Keratinocyte (primary cell): ENCODE measurements around the gene CRLF2. TPM values are rescaled to one million over a fixed set of nuclear protein-coding genes. Genes with fewer than 3 reads are reported as not detected.

Experiments used
- DNase-seq: peaks from one replicate; pipeline ENCODE4 v3.0.0-alpha.2; 2011; ENCODE audit warnings: low read depth, missing footprints, low spot score
- FAIRE-seq: peaks from 2 replicates; lab custom pipeline; 2011; peaks lifted over from hg19 to GRCh38; lab: Jason Lieb, UNC
- H2AFZ ChIP-seq: 2 replicates; pipeline ENCODE4 v1.6.0; 2012; ENCODE audit warnings: low read length, control low read depth, inconsistent platforms; ENCODE audit not compliant: control insufficient read depth
- H3K27ac ChIP-seq: 2 replicates; pipeline ENCODE4 v1.5.1; 2011; ENCODE audit warnings: low read length; ENCODE audit not compliant: control insufficient read depth, insufficient read depth
- H3K27me3 ChIP-seq: 3 replicates; pipeline ENCODE4 v1.6.0; 2011; ENCODE audit warnings: low read length; ENCODE audit not compliant: control insufficient read depth, insufficient read depth; ENCODE audit errors: extremely low read depth
- H3K36me3 ChIP-seq, 2 experiments: 2 replicates in 1 of 2; 3 replicates in 1 of 2; pipeline ENCODE4 v1.5.1; 2011; ENCODE audit warnings: low read length in 2 of 2, mild to moderate bottlenecking in 1 of 2; ENCODE audit not compliant: control insufficient read depth in 2 of 2, insufficient read depth in 2 of 2; ENCODE audit errors: extremely low read depth in 1 of 2
- H3K4me1 ChIP-seq: 3 replicates; pipeline ENCODE4 v1.5.1; 2011; ENCODE audit warnings: low read length; ENCODE audit not compliant: control insufficient read depth, insufficient read depth; ENCODE audit errors: extremely low read depth
- H3K4me2 ChIP-seq: 3 replicates; pipeline ENCODE4 v1.6.0; 2011; ENCODE audit warnings: low read depth, low read length; ENCODE audit not compliant: control insufficient read depth, insufficient read depth; ENCODE audit errors: extremely low read depth
- H3K4me3 ChIP-seq, 3 experiments: fragments of 200-600 bp in 1 of 3; sonication (generic) in 1 of 3; 2 replicates in 2 of 3; 3 replicates in 1 of 3; pipeline ENCODE4 v1.5.1; 2011 to 2016; ENCODE audit warnings: low read length in 3 of 3, mild to moderate bottlenecking in 3 of 3, control low read depth in 2 of 3, inconsistent platforms in 1 of 3, low read depth in 1 of 3, mixed read lengths in 1 of 3, mixed run types in 1 of 3, moderate library complexity in 1 of 3; ENCODE audit not compliant: control insufficient read depth in 2 of 3, insufficient read depth in 2 of 3; ENCODE audit errors: extremely low read depth in 1 of 3
- H3K79me2 ChIP-seq: 2 replicates; pipeline ENCODE4 v1.6.0; 2012; ENCODE audit warnings: low read length; ENCODE audit not compliant: control insufficient read depth, insufficient read depth
- H3K9ac ChIP-seq: 3 replicates; pipeline ENCODE4 v1.6.0; 2011; ENCODE audit warnings: low read length; ENCODE audit not compliant: control insufficient read depth, insufficient read depth; ENCODE audit errors: extremely low read depth
- H3K9me1 ChIP-seq: 3 replicates; pipeline ENCODE4 v1.6.0; 2011; ENCODE audit warnings: low read length; ENCODE audit not compliant: control insufficient read depth, insufficient read depth; ENCODE audit errors: extremely low read depth
- H3K9me3 ChIP-seq: 2 replicates; pipeline ENCODE4 v1.5.1; 2012; ENCODE audit warnings: low read depth, low read length; ENCODE audit not compliant: control insufficient read depth
- H4K20me1 ChIP-seq: 3 replicates; pipeline ENCODE4 v1.6.0; 2011; ENCODE audit warnings: low read length; ENCODE audit not compliant: control insufficient read depth, insufficient read depth; ENCODE audit errors: extremely low read depth
- EZH2 ChIP-seq: IDR thresholded peaks from one replicate; pipeline ENCODE4 v1.6.1; 2012; ENCODE audit warnings: inconsistent platforms, mild to moderate bottlenecking, low read length, moderate library complexity
- dilution Hi-C: fragments of 300-500 bp; cut with MboI; formaldehyde crosslinking; loops from one replicate; pipeline ENCODE4 v1.7.0; 2020; ENCODE audit warnings: low sequenced_read_pairs; ENCODE audit not compliant: extremely low pct_ligation_motif_present
- polyA plus RNA-seq, 5 experiments: library from polyadenylated mRNA; depleted of rRNA in 3 of 5; stranded (reverse) in 3 of 5; stranded (forward) in 1 of 5; unstranded in 1 of 5; fragments of >200 nt; gene quantifications; 1 replicate in 1 of 5; 2 replicates in 3 of 5; 3 replicates in 1 of 5; pipeline versions ENCODE4 v1.2.1 to v1.2.3, GENCODE V29; 2011 to 2012; ENCODE audit warnings: missing spikeins in 2 of 5, low read depth in 1 of 5, low replicate concordance in 1 of 5
- TF ChIP-seq, protein P1 (sequence below), 3 experiments: IDR thresholded peaks in 1 of 3; conservative IDR thresholded peaks in 1 of 3; optimal IDR thresholded peaks in 1 of 3; 2 replicates in 2 of 3; 3 replicates in 1 of 3; pipeline versions ENCODE3 to v1.5.1; 2011; ENCODE audit warnings: low read length in 3 of 3, mild to moderate bottlenecking in 3 of 3, moderate library complexity in 2 of 3, control low read depth in 1 of 3, inconsistent platforms in 1 of 3; ENCODE audit not compliant: insufficient read depth in 2 of 3; ENCODE audit errors: extremely low read depth in 1 of 3

The CRLF2 gene
- polyA plus RNA-seq, 1 donor (not counting 4 experiments of a cell fraction or from before 2014, with no cell fraction given): not detected

DNA sequence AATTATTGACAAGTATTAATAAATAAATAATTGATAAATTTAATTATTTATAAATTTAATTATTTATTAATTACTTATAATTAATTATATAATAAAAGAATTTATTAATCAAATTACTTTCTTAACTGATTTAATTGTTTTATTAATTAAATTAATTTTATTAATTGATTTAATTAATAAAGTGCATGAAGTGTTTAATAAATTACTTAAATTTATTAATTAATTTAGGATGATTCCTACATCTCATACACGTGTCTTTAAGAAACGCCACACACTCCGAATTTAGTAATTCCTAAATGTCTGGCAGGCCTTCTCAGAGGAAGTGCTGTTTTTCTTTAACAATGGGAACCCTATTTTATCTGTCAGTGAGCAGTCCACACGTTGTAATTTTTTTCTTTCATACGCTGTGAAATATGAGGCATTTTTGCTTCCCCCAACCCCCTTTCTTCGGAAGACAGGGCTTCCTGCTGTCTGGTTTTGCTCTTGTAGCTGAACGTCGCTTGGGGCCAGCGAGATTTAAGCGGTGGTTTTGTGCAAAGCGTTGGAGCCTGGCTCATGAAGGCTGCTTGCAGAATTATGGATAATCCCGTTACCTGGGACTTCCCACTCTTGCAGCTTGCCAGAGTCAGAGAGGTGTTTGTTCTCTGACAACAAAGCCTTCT, 46.8 kb downstream of the CRLF2 start:
- Histone ChIP-seq H3K27me3 (no peaks in the 10 kb centered on the region), H3K9me3 (peaks cover 2% of the 10 kb centered on the region), H4K20me1 (no peaks in the 10 kb centered on the region), H3K9me1 (no peaks in the 10 kb centered on the region), H3K4me3 (no peak overlapping the region), H3K9ac (no peak overlapping the region), H3K79me2 (no peaks in the 10 kb centered on the region), H3K4me1 (no peaks in the 10 kb centered on the region), H3K27ac (no peak overlapping the region), H3K36me3 (no peaks in the 10 kb centered on the region), H2AFZ (no peak overlapping the region), H3K4me2 (no peak overlapping the region)
- DNase-seq (no peak), FAIRE-seq (no peak)
- TF ChIP-seq, protein P1, sequence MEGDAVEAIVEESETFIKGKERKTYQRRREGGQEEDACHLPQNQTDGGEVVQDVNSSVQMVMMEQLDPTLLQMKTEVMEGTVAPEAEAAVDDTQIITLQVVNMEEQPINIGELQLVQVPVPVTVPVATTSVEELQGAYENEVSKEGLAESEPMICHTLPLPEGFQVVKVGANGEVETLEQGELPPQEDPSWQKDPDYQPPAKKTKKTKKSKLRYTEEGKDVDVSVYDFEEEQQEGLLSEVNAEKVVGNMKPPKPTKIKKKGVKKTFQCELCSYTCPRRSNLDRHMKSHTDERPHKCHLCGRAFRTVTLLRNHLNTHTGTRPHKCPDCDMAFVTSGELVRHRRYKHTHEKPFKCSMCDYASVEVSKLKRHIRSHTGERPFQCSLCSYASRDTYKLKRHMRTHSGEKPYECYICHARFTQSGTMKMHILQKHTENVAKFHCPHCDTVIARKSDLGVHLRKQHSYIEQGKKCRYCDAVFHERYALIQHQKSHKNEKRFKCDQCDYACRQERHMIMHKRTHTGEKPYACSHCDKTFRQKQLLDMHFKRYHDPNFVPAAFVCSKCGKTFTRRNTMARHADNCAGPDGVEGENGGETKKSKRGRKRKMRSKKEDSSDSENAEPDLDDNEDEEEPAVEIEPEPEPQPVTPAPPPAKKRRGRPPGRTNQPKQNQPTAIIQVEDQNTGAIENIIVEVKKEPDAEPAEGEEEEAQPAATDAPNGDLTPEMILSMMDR (optimal IDR thresholded peaks at IDR 0.05 in 1 of 3, IDR thresholded peaks at IDR 0.05 in 1 of 3, conservative IDR thresholded peaks at IDR 0.05 in 1 of 3; ENCODE audit: extremely low read depth in 1 of 3, insufficient read depth in 2 of 3, low read length in 3 of 3): no peak
- no peak for TF ChIP-seq EZH2
- dilution Hi-C loops: no loop called here

DNA sequence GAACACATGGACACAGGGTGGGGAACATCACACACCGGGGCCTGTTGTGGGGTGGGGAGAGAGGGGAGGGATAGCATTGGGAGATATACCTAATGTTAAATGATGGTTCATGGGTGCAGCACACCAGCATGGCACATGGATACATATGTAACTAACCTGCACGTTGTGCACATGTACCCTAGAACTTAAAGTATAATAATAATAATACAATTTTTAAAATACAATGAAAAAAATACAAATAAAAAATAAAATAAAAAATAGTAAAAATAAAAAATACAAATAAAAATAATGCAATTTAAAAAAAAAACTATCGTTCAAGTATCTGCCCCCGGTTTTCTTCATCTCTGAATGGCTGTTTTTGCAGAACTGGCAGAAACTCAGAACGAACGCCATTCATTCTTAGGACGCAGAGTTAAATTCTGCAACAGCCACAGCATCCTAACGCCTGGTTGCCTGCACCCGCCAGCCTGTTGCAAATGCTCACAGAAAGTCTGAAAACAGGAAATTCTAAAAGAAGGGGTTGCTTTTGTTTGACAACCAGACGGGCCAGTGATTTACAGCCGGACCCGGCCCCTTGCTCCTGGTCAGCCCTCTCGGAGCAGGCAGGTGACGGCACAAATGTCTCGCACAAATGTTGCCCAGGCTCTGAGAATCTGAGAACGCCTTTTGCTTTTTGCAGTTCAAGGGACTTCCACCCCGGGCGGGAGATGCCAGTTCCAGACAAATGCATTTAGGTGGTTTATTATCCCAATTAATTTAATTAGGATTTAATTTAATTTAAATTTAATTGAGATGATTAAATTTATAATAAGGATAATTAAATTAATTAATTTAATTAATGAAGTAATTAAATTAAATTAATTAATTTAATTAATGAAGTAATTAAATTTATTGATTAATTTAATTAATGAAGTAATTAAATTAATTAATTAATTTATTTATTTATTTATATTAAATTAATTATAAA, 47.8 kb downstream of the CRLF2 start:
- H3K9me1 ChIP-seq: no peaks in the 10 kb centered on the region
- no peaks in the 10 kb centered on the region for H3K27me3 ChIP-seq
- FAIRE-seq: no peak
- dilution Hi-C loops: no loop called here
- no peak overlapping the region for H3K4me2 ChIP-seq
- H3K4me3 ChIP-seq: no peak overlapping the region
- H4K20me1 ChIP-seq: no peaks in the 10 kb centered on the region
- H3K36me3 ChIP-seq: no peaks in the 10 kb centered on the region
- H3K27ac ChIP-seq: no peak overlapping the region
- no peaks in the 10 kb centered on the region for H3K4me1 ChIP-seq
- DNase-seq: no peak
- no peak for TF ChIP-seq EZH2
- TF ChIP-seq, protein P1 (optimal IDR thresholded peaks at IDR 0.05 in 1 of 3, IDR thresholded peaks at IDR 0.05 in 1 of 3, conservative IDR thresholded peaks at IDR 0.05 in 1 of 3; ENCODE audit: extremely low read depth in 1 of 3, insufficient read depth in 2 of 3, low read length in 3 of 3): no peak
- no peak overlapping the region for H3K9ac ChIP-seq
- H3K9me3 ChIP-seq: peaks cover 2% of the 10 kb centered on the region
- no peaks in the 10 kb centered on the region for H3K79me2 ChIP-seq
- H2AFZ ChIP-seq: no peak overlapping the region
